Ishikawa (cell line): ENCODE results near the gene ZNF280D.

Experiments used
- CEBPB ChIP-seq: IDR thresholded peaks from 2 replicates; pipeline ENCODE4 v1.6.1; 2012
- CREB1 ChIP-seq: IDR thresholded peaks from 2 replicates; pipeline ENCODE4 v1.6.1; 2012; ENCODE audit warnings: low read depth
- EGR1 ChIP-seq: IDR thresholded peaks from 2 replicates; pipeline ENCODE4 v1.6.1; 2012
- EP300 ChIP-seq: IDR thresholded peaks from 2 replicates; pipeline ENCODE4 v1.6.1; 2012; ENCODE audit warnings: borderline replicate concordance
- MAX ChIP-seq: IDR thresholded peaks from 2 replicates; pipeline ENCODE4 v1.6.1; 2012
- NFIC ChIP-seq: IDR thresholded peaks from 2 replicates; pipeline ENCODE4 v1.6.1; 2012
- RAD21 ChIP-seq: IDR thresholded peaks from 2 replicates; pipeline ENCODE4 v1.6.1; 2012; ENCODE audit warnings: low read depth
- REST ChIP-seq: IDR thresholded peaks from 2 replicates; pipeline ENCODE4 v1.6.1; 2012; ENCODE audit warnings: low read depth, mild to moderate bottlenecking
- TAF1 ChIP-seq: IDR thresholded peaks from 2 replicates; pipeline ENCODE4 v1.6.1; 2012; ENCODE audit warnings: low read depth, mild to moderate bottlenecking
- TCF12 ChIP-seq: IDR thresholded peaks from 2 replicates; pipeline ENCODE4 v1.6.1; 2012; ENCODE audit warnings: low read depth
- TEAD4 ChIP-seq: IDR thresholded peaks from 2 replicates; pipeline ENCODE4 v1.6.1; 2012
- USF1 ChIP-seq: IDR thresholded peaks from 2 replicates; pipeline ENCODE4 v1.6.1; 2012
- ZBTB7A ChIP-seq: IDR thresholded peaks from 2 replicates; pipeline ENCODE4 v1.6.1; 2012; ENCODE audit warnings: low read depth

- no peak for TF ChIP-seq EP300
- no peak for TF ChIP-seq TAF1
- no peak for TF ChIP-seq USF1
- TF ChIP-seq RAD21, result no peak
- no peak for TF ChIP-seq TEAD4
- no peak for TF ChIP-seq EGR1
- TF ChIP-seq ZBTB7A, result no peak
- TF ChIP-seq REST, result no peak
- TF ChIP-seq CEBPB, result no peak
- no peak for TF ChIP-seq TCF12
- no peak for TF ChIP-seq MAX
- TF ChIP-seq CREB1, result no peak
- no peak for TF ChIP-seq NFIC
Measured at GRCh38 chr15:56752986-56753385, 19.7 kb upstream of the ZNF280D start.
